Smooth muscle cell of bladder (primary cell): Measurements from ENCODE around the gene KAT8. TPM values are rescaled to one million over a fixed set of nuclear protein-coding genes. Genes with fewer than 3 reads are reported as not detected.

Experiments used
- total RNA-seq: library from RNA; depleted of rRNA; stranded (reverse); fragments of >200 nt; gene quantifications from 2 replicates; pipeline ENCODE4 v1.2.3, GENCODE V29; 2014

Gene KAT8
- total RNA-seq = 31.9 and 39.1 TPM in 2 replicates

DNA sequence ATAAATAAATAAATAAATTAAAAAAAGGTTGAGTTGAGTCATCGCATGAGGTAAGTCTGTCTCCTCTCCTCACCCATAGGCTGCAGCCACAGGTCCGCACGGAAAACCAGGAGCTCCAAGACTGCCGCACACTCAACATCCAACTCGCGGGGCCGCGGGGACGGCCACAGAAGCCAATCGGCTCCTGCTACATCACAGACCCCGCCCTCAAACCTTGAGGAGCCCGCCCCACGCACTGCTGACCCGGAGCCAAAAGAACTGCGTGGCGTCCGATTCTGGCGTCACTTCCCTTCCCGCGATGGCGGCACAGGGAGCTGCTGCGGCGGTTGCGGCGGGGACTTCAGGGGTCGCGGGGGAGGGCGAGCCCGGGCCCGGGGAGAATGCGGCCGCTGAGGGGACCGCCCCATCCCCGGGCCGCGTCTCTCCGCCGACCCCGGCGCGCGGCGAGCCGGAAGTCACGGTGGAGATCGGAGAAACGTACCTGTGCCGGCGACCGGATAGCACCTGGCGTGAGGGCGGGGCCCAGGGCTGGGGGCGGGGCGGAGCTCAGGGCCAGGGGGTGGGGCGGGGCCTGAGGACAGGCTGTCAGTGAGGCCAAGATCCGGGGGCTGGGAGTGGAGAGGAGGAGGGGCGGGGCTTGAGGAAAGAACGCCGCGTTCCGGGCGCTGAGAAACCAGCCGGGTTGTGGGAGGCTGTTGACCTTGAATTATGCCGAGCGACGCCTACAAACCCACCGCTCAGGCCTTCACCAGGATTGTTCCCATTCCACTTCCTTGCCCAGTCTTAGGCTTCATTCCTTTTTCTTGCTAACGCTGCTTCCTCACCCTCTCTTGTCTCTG is at the start of gene KAT8:
KAT8 (plus strand) TSS at position 281 of the 839 bp plus-strand sequence; CDS start at position 299, 18 bp downstream.

DNA sequence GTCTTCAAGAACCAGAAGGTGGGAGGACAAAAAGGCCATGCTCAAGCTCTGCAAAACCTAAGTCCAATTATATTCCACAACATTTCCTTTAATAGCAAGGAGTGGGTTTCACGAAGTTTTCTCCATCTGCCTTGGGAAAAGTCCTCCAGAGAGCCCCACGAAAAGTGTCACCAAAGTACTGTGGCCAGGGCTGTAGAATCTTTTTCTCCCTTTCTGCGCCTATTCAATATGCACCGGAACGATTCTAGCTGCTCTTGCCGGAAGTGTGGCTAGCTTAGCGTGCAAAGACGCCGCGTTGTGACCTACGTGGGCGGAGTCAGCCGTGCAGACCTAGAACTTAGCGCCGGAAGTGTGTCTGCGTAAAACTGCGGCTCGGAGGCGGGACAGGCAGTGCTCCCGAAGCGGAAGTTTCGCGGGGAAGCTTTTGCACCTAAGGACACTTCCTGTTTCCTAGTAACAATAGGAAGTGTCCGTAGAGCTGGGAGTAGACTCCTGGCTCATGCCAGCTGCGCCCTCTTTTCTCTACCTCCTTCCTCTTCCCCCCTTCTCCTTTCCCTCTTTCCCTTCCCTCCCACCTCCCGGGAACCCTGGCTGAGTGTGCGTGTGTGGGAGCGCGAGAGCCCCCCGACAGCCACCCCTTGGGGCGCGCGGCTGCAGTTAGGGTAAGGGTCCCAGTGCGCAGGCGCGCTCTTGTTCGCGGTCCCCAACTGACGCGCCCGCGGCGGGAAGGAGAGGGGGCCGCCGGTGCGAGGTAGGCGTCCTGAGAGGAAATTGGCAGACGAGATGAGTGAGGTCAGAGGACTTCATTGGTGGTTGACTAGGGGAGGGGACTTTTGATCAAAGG is 43.3 kb upstream of the KAT8 start, which contains the start of the genes ZNF646 and ZNF668:
ZNF646 (plus strand) TSS at position 453 of the 844 bp plus-strand sequence. CDS start 1,903 bp downstream, outside the sequence.
ZNF668 (minus strand) TSS at position 271 of the 844 bp plus-strand sequence. CDS start 9,781 bp downstream, outside the sequence.

GRCh38 chr16:31088459-31089183 is 28.8 kb upstream of the KAT8 start, which contains the start of gene PRSS53:
TSS of gene PRSS53 (minus strand) at chr16:31088943. CDS start at chr16:31088809, 134 bp downstream.

GRCh38 chr16:31094424-31095120 is 22.9 kb upstream of the KAT8 start, which contains the start of gene VKORC1:
TSS of gene VKORC1 (minus strand) at chr16:31094797. CDS start at chr16:31094729, 68 bp downstream.

DNA sequence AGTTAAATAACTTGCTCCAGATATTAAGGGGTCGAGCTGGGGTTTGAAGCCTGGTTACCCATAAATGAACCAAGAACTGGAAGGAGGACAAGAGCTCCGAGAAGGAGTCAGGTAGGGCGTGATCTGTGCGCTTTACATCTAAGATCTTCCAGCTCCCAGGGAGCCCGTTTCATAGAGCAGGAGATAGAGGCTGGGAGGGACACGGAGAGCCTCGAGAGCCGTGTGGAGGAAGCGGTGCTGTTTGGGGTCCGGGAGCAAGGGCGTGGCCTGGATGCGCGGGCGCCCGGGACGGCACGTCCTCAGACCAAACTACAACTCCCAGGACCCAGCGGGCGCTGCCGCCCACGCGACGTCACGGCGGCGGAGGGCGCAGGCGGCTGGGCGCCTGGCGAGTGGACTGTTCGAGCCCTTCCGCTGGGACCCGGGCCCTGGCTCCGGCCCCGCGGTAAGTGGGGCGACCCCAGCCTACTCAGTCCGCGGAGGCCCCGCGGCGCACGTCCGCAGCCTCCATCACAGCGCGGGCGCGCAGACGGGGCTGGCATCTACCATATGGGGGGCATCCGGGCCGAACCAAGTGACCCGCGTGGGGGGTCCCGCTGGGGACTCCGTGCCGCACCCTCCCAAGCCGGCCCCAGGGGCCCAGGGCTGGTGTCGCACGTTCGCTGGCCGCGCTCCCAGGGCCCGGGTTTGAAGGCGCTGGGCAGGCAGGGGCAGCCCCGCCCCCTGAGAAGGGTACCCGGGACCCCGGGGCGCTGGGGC is 9.2 kb upstream of the KAT8 start, which contains the start of gene BCKDK:
BCKDK (plus strand) TSS at position 352 of the 759 bp plus-strand sequence. CDS start 838 bp downstream, outside the sequence.

GRCh38 chr16:31135535-31136286 is 18.2 kb downstream of the KAT8 start, which contains the start of gene PRSS8:
TSS of gene PRSS8 (minus strand) at chr16:31135727. CDS start at chr16:31135498, 229 bp downstream.

GRCh38 chr16:31149894-31150890 is 32.7 kb downstream of the KAT8 start, which contains the start of gene PRSS36:
TSS of gene PRSS36 (minus strand) at chr16:31150066. CDS start at chr16:31150035, 31 bp downstream.

DNA sequence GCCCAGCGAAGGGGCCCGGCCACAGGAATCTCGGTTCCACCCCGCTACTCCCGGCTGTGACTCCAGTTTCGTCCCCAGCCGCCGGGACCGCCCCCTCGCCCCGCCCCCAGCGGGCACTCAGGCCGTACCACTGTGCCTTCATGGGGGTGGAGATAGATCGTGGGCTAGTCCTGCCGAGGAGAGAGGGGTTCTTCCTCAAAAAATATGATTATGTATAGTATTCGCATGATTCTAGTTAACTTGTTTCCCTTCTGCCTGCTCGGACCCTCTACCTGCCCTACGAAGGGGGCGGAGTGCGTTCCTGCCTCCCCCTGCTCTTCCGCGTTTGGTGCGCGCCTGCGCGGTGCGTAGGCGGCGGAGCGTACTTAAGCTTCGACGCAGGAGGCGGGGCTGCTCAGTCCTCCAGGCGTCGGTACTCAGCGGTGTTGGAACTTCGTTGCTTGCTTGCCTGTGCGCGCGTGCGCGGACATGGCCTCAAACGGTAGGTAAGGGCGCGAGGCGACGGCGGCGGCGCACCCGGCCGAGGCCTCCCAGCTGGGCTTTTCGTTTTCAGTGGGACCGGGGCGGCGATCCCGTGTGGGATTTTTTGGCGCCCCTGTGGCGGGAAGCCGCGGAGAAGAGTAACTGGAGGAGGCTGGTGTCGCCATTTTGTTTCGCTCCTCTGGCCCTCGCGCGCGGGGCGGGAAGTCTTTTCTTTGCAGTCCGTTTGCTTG is 62.4 kb downstream of the KAT8 start, which contains the start of gene FUS:
FUS (plus strand) TSS at position 393 of the 713 bp plus-strand sequence; CDS start at position 469, 76 bp downstream.

Other genes with a start within 250 kb of the KAT8 start
- 28.9 and 29.9 TPM in 2 replicates for gene BCL7C, start 223.6 kb upstream of the KAT8 start, total RNA-seq
- 1.6 and 1.7 TPM in 2 replicates for gene CTF1, start 221.1 kb upstream of the KAT8 start, total RNA-seq
- 11.5 and 15.9 TPM in 2 replicates for gene FBXL19, start 194.1 kb upstream of the KAT8 start, total RNA-seq
- gene ORAI3, start 168.6 kb upstream of the KAT8 start, total RNA-seq = 42.8 and 51.3 TPM in 2 replicates
- gene SETD1A, start 159.9 kb upstream of the KAT8 start, total RNA-seq = 1.3 and 2.3 TPM in 2 replicates
- 28.3 and 34.6 TPM in 2 replicates for gene HSD3B7, start 132.5 kb upstream of the KAT8 start, total RNA-seq
- 0.71 and 0.83 TPM in 2 replicates for gene STX1B, start 107.0 kb upstream of the KAT8 start, total RNA-seq
- gene STX4, start 84.1 kb upstream of the KAT8 start, total RNA-seq = 30.3 and 33.2 TPM in 2 replicates
- gene ZNF668, start 43.4 kb upstream of the KAT8 start, total RNA-seq = 9.2 and 9.8 TPM in 2 replicates
- 9.4 and 12.4 TPM in 2 replicates for gene ZNF646, start 43.2 kb upstream of the KAT8 start, total RNA-seq
- 1.00 and 3.0 TPM in 2 replicates for gene PRSS53, start 28.7 kb upstream of the KAT8 start, total RNA-seq
- 84.6 and 122 TPM in 2 replicates for gene VKORC1, start 22.9 kb upstream of the KAT8 start, total RNA-seq
- gene BCKDK, start 9.3 kb upstream of the KAT8 start, total RNA-seq = 11.7 and 15.9 TPM in 2 replicates
- under 0.01 TPM in 1 of 2 replicates, not detected in the other for gene PRSS8, start 18.1 kb downstream of the KAT8 start, total RNA-seq
- gene PRSS36, start 32.4 kb downstream of the KAT8 start, total RNA-seq = 0.09 and 0.14 TPM in 2 replicates
- gene FUS, start 62.5 kb downstream of the KAT8 start, total RNA-seq = 20.3 and 29.1 TPM in 2 replicates
- 103 and 113 TPM in 2 replicates for gene PYCARD, start 85.1 kb downstream of the KAT8 start, total RNA-seq
- gene TRIM72, start 96.5 kb downstream of the KAT8 start, total RNA-seq = not detected in 2 replicates
- gene PYDC1, start 99.5 kb downstream of the KAT8 start, total RNA-seq = not detected in 2 replicates
- not detected in 2 replicates for gene ITGAM, start 142.3 kb downstream of the KAT8 start, total RNA-seq
- gene ITGAX, start 237.5 kb downstream of the KAT8 start, total RNA-seq = under 0.01 TPM in 1 of 2 replicates, not detected in the other